Right atrium auricular region (tissue), 2 donors: ENCODE measurements around the gene PNP. TPM values are rescaled to one million over a fixed set of nuclear protein-coding genes. Genes with fewer than 3 reads are reported as not detected.

ENCODE experiments used
- DNase-seq: peaks from one replicate; pipeline ENCODE4 v3.0.0-alpha.2; 2019; ENCODE audit warnings: low spot score
- H3K27ac ChIP-seq, 2 donors: fragments of 200-600 bp; sonication (generic); 1 replicate in 1 of 2; 2 replicates in 1 of 2; pipeline ENCODE4 v1.5.1; 2016 to 2019
- H3K27me3 ChIP-seq, 2 donors: fragments of 200-600 bp; sonication (generic); one replicate each; pipeline versions ENCODE4 v1.5.1 to v1.6.0; 2017 to 2019
- H3K36me3 ChIP-seq: fragments of 200-600 bp; sonication (generic); one replicate; pipeline ENCODE4 v1.5.1; 2016
- H3K4me1 ChIP-seq, 2 donors: fragments of 200-600 bp; sonication (generic); one replicate each; pipeline versions ENCODE4 v1.5.1 to v1.6.0; 2017 to 2019
- H3K4me3 ChIP-seq, 2 donors: fragments of 200-600 bp; sonication (generic); 1 replicate in 1 of 2; 2 replicates in 1 of 2; pipeline ENCODE4 v1.5.1; 2017 to 2019; ENCODE audit warnings: mild to moderate bottlenecking in 1 of 2, moderate library complexity in 1 of 2
- H3K9me3 ChIP-seq, 2 donors: fragments of 200-600 bp; sonication (generic); one replicate each; pipeline ENCODE4 v1.5.1; 2019
- CTCF ChIP-seq, 2 donors: fragments of 200-600 bp; sonication (generic); IDR thresholded peaks; one replicate each; pipeline ENCODE4 v1.5.1; 2019; ENCODE audit warnings: antibody characterized with exemption in 2 of 2
- total RNA-seq, 2 donors: library from RNA; depleted of rRNA; stranded (reverse); fragments of >200 nt; gene quantifications; one replicate each; pipeline ENCODE4 v1.1.0, GENCODE V29; 2016

PNP gene
- total RNA-seq, 2 donors from 2014 or later, result 7.4 to 25.2 TPM

- Histone ChIP-seq H3K4me3 (no peak overlapping the region), H3K4me1 (peaks cover 0 to 21% of the 10 kb centered on the region in 2 donors), H3K27me3 (no peaks in the 10 kb centered on the region), H3K27ac (no peak overlapping the region), H3K9me3 (no peaks in the 10 kb centered on the region), H3K36me3 (peaks cover 14% of the 10 kb centered on the region)
- TF ChIP-seq CTCF (IDR thresholded peaks at IDR 0.05), result no peak
- DNase-seq, result no peak
Observed at GRCh38 chr14:20478894-20479293, 9.7 kb downstream of the PNP start.

- Histone ChIP-seq H3K36me3 (no peaks in the 10 kb centered on the region), H3K4me1 (peaks cover 0 to 10% of the 10 kb centered on the region in 2 donors), H3K4me3 (no peak overlapping the region), H3K27me3 (no peaks in the 10 kb centered on the region), H3K27ac (no peak overlapping the region), H3K9me3 (no peaks in the 10 kb centered on the region)
- no peak for DNase-seq
- TF ChIP-seq CTCF (IDR thresholded peaks at IDR 0.05), result no peak
Observed at GRCh38 chr14:20482382-20482781, 13.2 kb downstream of the PNP start.

GRCh38 chr14:20485900-20486299 lies 16.7 kb downstream of the PNP start:
- no peak for DNase-seq
- H3K36me3 ChIP-seq, result no peaks in the 10 kb centered on the region
- H3K4me1 ChIP-seq, result no peaks in the 10 kb centered on the region
- no peak overlapping the region for H3K27ac ChIP-seq
- no peaks in the 10 kb centered on the region for H3K9me3 ChIP-seq
- no peak for TF ChIP-seq CTCF (IDR thresholded peaks at IDR 0.05)
- H3K4me3 ChIP-seq, result no peak overlapping the region
- no peaks in the 10 kb centered on the region for H3K27me3 ChIP-seq

GRCh38 chr14:20486684-20487395 lies 17.6 kb downstream of the PNP start:
- Histone ChIP-seq H3K27ac (no peak overlapping the region), H3K36me3 (no peaks in the 10 kb centered on the region), H3K4me1 (no peaks in the 10 kb centered on the region), H3K4me3 (no peak overlapping the region), H3K27me3 (no peaks in the 10 kb centered on the region), H3K9me3 (no peaks in the 10 kb centered on the region)
- DNase-seq, result no peak
- TF ChIP-seq CTCF (IDR thresholded peaks at IDR 0.05), result no peak

- no peak for DNase-seq
- TF ChIP-seq CTCF (IDR thresholded peaks at IDR 0.05), result no peak
- no peaks in the 10 kb centered on the region for H3K27me3 ChIP-seq
- no peaks in the 10 kb centered on the region for H3K9me3 ChIP-seq
- H3K4me1 ChIP-seq, result no peaks in the 10 kb centered on the region
- H3K27ac ChIP-seq, result no peak overlapping the region
- no peak overlapping the region for H3K4me3 ChIP-seq
- H3K36me3 ChIP-seq, result no peaks in the 10 kb centered on the region
Observed at GRCh38 chr14:20487396-20487725, 18.2 kb downstream of the PNP start.
